Neural cell (in vitro differentiated cells): Measurements from ENCODE around the gene PBX3. TPM values are rescaled to one million over a fixed set of nuclear protein-coding genes. Genes with fewer than 3 reads are reported as not detected.
"Not testable (repeated sequence)": the region's sequence is repeated elsewhere in the genome, so short reads cannot be mapped to it uniquely, and the experiment has no call there.

Experiments
- H2AFZ ChIP-seq: fragments of 200-600, 300-800 bp; sonication (generic), shearing (Covaris generic); 2 replicates; pipeline ENCODE4 v1.6.0; 2014; ENCODE audit warnings: low read depth, mild to moderate bottlenecking, antibody characterized with exemption, low read length, moderate library complexity
- H3F3A ChIP-seq: fragments of 200-600 bp; shearing (Covaris generic); 2 replicates; pipeline ENCODE4 v1.6.1; 2016; ENCODE audit warnings: mild to moderate bottlenecking, moderate library complexity, mixed read lengths, antibody characterized with exemption, low read length; ENCODE audit not compliant: insufficient read depth, poor library complexity, severe bottlenecking
- H3K27ac ChIP-seq: fragments of 200-600, 300-800 bp; sonication (generic), shearing (Covaris generic); 2 replicates; pipeline ENCODE4 v1.5.1; 2014; ENCODE audit warnings: mild to moderate bottlenecking, low read length, moderate library complexity
- H3K27me3 ChIP-seq: fragments of 300-800, 200-600 bp; sonication (generic), shearing (Covaris generic); 2 replicates; pipeline ENCODE4 v1.6.0; 2014; ENCODE audit warnings: mild to moderate bottlenecking, low read depth, low read length, moderate library complexity; ENCODE audit not compliant: insufficient read depth
- H3K36me3 ChIP-seq: fragments of 300-800, 200-600 bp; sonication (generic), shearing (Covaris generic); 2 replicates; pipeline ENCODE4 v1.5.1; 2014; ENCODE audit warnings: mild to moderate bottlenecking, antibody characterized with exemption, low read length, moderate library complexity; ENCODE audit not compliant: insufficient read depth
- H3K4me2 ChIP-seq: fragments of 300-800, 200-600 bp; sonication (generic), shearing (Covaris generic); 2 replicates; pipeline ENCODE4 v1.6.0; 2014; ENCODE audit warnings: mild to moderate bottlenecking, low read length
- H3K4me3 ChIP-seq: fragments of 300-800, 200-600 bp; sonication (generic), shearing (Covaris generic); 2 replicates; pipeline ENCODE4 v1.5.1; 2014; ENCODE audit warnings: mild to moderate bottlenecking, low read length, moderate library complexity
- H3K79me2 ChIP-seq: fragments of 200-600 bp; shearing (Covaris generic); replicated peaks from 2 replicates; pipeline ENCODE4 v1.6.0; 2014; ENCODE audit warnings: mild to moderate bottlenecking, low read length, moderate library complexity; ENCODE audit not compliant: insufficient read depth
- H3K9ac ChIP-seq: fragments of 300-800, 200-600 bp; sonication (generic), shearing (Covaris generic); 2 replicates; pipeline ENCODE4 v1.6.1; 2016; ENCODE audit warnings: mild to moderate bottlenecking, low read length, mixed read lengths
- H3K9me2 ChIP-seq: fragments of 200-600 bp; shearing (Covaris generic); 2 replicates; pipeline ENCODE4 v1.6.1; 2016; ENCODE audit warnings: mild to moderate bottlenecking, low read length, mixed read lengths; ENCODE audit not compliant: insufficient read depth
- H3K9me3 ChIP-seq: fragments of 200-600, 300-800 bp; sonication (generic), shearing (Covaris generic); 2 replicates; pipeline ENCODE4 v1.6.1; 2016; ENCODE audit warnings: mild to moderate bottlenecking, mixed run types, low read length, moderate library complexity, mixed read lengths
- H4K20me1 ChIP-seq: fragments of 200-600 bp; shearing (Covaris generic); 2 replicates; pipeline ENCODE4 v1.6.1; 2016; ENCODE audit warnings: mild to moderate bottlenecking, mixed run types; ENCODE audit not compliant: insufficient read depth
- EP300 ChIP-seq: fragments of 450-650 bp; conservative IDR thresholded peaks from 2 replicates; pipeline ENCODE4 v1.6.1; 2014; ENCODE audit warnings: antibody characterized with exemption, mild to moderate bottlenecking, moderate library complexity; ENCODE audit not compliant: poor library complexity, severe bottlenecking
- EZH2 ChIP-seq: fragments of 200-600, 300-800 bp; shearing (Covaris generic), sonication (generic); IDR thresholded peaks from 2 replicates; pipeline ENCODE4 v1.6.1; 2014; ENCODE audit warnings: antibody characterized with exemption, low read length, borderline replicate concordance, mild to moderate bottlenecking; ENCODE audit not compliant: insufficient read depth, poor library complexity, severe bottlenecking
- MXI1 ChIP-seq: fragments of 450-650 bp; conservative IDR thresholded peaks from 2 replicates; pipeline ENCODE4 v1.6.1; 2014; ENCODE audit warnings: antibody characterized with exemption, mild to moderate bottlenecking; ENCODE audit not compliant: poor library complexity, severe bottlenecking
- POLR2AphosphoS5 ChIP-seq: IDR thresholded peaks from 2 replicates; pipeline ENCODE4 v1.6.1; 2012
- RAD21 ChIP-seq: fragments of 450-650 bp; conservative IDR thresholded peaks from 2 replicates; pipeline ENCODE4 v1.6.1; 2014; ENCODE audit warnings: antibody characterized with exemption, mild to moderate bottlenecking, moderate library complexity
- SMC3 ChIP-seq: fragments of 450-650 bp; conservative IDR thresholded peaks from 2 replicates; pipeline ENCODE4 v1.6.1; 2014; ENCODE audit warnings: antibody characterized with exemption, mild to moderate bottlenecking, moderate library complexity; ENCODE audit not compliant: poor library complexity
- TAF1 ChIP-seq: IDR thresholded peaks from 2 replicates; pipeline ENCODE4 v1.6.1; 2012; ENCODE audit warnings: low read depth
- polyA plus RNA-seq: library from polyadenylated mRNA; depleted of rRNA; stranded (reverse); fragments of >200 nt; gene quantifications from 2 replicates; pipeline ENCODE4 v1.2.3, GENCODE V29; 2014
- TF ChIP-seq, protein P1 (sequence below): IDR thresholded peaks from 2 replicates; pipeline ENCODE4 v1.6.1; 2012; ENCODE audit warnings: borderline replicate concordance
- TF ChIP-seq, protein P2 (sequence below): fragments of 450-650 bp; IDR thresholded peaks from 2 replicates; pipeline ENCODE4 v1.5.1; 2014; ENCODE audit warnings: antibody characterized with exemption, mild to moderate bottlenecking, moderate library complexity; ENCODE audit not compliant: poor library complexity, severe bottlenecking

PBX3 gene
- polyA plus RNA-seq, 1 donor from 2014 or later: 398 TPM

DNA sequence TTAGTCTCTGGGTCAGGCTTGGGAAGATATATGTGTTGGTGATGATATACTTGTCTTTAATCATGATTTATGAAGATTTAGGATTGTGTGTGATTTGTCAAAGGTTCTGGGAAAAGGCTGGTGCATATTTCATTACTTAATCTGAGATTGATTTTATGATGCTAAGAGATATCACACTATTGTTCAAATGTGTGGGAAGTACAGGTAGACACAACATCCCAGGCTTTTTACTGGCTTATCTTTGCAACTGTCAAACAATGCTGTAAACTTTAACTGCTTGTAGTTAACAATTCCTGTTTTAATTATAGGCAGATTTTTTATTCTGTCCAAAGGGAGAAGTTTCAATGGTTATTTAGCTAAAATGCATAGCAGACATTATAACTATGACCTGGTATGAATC, 23.9 kb downstream of the PBX3 start:
- Histone ChIP-seq H4K20me1 (peaks cover 13% of the 10 kb centered on the region), H3K4me3 (no peak overlapping the region), H3K9me2 (no peaks in the 10 kb centered on the region), H3K9me3 (no peaks in the 10 kb centered on the region), H3K9ac (no peak overlapping the region), H3K36me3 (no peaks in the 10 kb centered on the region), H3K4me2 (no peak overlapping the region), H3K79me2 (peaks cover 99% of the 10 kb centered on the region), H3K27ac (peak overlapping the region; percentile 63), H3F3A (no peaks in the 10 kb centered on the region), H2AFZ (no peak overlapping the region), H3K27me3 (no peaks in the 10 kb centered on the region)
- TF ChIP-seq EP300: no peak
- TF ChIP-seq, protein P1, sequence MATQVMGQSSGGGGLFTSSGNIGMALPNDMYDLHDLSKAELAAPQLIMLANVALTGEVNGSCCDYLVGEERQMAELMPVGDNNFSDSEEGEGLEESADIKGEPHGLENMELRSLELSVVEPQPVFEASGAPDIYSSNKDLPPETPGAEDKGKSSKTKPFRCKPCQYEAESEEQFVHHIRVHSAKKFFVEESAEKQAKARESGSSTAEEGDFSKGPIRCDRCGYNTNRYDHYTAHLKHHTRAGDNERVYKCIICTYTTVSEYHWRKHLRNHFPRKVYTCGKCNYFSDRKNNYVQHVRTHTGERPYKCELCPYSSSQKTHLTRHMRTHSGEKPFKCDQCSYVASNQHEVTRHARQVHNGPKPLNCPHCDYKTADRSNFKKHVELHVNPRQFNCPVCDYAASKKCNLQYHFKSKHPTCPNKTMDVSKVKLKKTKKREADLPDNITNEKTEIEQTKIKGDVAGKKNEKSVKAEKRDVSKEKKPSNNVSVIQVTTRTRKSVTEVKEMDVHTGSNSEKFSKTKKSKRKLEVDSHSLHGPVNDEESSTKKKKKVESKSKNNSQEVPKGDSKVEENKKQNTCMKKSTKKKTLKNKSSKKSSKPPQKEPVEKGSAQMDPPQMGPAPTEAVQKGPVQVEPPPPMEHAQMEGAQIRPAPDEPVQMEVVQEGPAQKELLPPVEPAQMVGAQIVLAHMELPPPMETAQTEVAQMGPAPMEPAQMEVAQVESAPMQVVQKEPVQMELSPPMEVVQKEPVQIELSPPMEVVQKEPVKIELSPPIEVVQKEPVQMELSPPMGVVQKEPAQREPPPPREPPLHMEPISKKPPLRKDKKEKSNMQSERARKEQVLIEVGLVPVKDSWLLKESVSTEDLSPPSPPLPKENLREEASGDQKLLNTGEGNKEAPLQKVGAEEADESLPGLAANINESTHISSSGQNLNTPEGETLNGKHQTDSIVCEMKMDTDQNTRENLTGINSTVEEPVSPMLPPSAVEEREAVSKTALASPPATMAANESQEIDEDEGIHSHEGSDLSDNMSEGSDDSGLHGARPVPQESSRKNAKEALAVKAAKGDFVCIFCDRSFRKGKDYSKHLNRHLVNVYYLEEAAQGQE: no peak
- no peak for TF ChIP-seq EZH2
- TF ChIP-seq TAF1: no peak
- no peak for TF ChIP-seq MXI1
- TF ChIP-seq, protein P2, sequence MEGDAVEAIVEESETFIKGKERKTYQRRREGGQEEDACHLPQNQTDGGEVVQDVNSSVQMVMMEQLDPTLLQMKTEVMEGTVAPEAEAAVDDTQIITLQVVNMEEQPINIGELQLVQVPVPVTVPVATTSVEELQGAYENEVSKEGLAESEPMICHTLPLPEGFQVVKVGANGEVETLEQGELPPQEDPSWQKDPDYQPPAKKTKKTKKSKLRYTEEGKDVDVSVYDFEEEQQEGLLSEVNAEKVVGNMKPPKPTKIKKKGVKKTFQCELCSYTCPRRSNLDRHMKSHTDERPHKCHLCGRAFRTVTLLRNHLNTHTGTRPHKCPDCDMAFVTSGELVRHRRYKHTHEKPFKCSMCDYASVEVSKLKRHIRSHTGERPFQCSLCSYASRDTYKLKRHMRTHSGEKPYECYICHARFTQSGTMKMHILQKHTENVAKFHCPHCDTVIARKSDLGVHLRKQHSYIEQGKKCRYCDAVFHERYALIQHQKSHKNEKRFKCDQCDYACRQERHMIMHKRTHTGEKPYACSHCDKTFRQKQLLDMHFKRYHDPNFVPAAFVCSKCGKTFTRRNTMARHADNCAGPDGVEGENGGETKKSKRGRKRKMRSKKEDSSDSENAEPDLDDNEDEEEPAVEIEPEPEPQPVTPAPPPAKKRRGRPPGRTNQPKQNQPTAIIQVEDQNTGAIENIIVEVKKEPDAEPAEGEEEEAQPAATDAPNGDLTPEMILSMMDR: no peak
- no peak for TF ChIP-seq SMC3
- TF ChIP-seq RAD21: no peak
- TF ChIP-seq POLR2AphosphoS5: no peak

DNA sequence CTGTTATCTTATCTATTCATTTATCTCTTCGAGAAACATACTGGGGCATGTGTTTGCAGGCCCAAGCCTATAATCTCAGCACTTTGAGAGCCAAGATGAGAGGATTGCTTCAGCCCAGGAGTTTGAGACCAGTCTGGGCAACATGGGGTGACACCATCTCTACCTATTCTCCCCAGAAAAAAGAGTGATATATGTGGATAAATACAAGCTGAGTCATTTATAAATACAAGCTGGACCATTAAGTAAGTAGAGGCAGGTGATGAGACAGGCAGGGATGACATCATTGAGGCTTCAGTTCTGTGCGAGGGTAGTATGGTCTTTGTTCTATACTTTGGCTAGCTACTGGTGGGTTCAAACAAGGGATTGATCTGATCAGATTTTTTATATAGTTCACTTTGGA, 25.6 kb downstream of the PBX3 start:
- Histone ChIP-seq H3K79me2 (peaks cover 98% of the 10 kb centered on the region), H3K4me3 (no peak overlapping the region), H2AFZ (no peak overlapping the region), H3K9me3 (no peaks in the 10 kb centered on the region), H3K9me2 (no peaks in the 10 kb centered on the region), H3K36me3 (no peaks in the 10 kb centered on the region), H3K4me2 (no peak overlapping the region), H3K27ac (no peak overlapping the region), H3K27me3 (no peaks in the 10 kb centered on the region), H4K20me1 (peaks cover 10% of the 10 kb centered on the region), H3F3A (no peaks in the 10 kb centered on the region), H3K9ac (no peak overlapping the region)
- TF ChIP-seq SMC3: no peak
- TF ChIP-seq POLR2AphosphoS5: no peak

DNA sequence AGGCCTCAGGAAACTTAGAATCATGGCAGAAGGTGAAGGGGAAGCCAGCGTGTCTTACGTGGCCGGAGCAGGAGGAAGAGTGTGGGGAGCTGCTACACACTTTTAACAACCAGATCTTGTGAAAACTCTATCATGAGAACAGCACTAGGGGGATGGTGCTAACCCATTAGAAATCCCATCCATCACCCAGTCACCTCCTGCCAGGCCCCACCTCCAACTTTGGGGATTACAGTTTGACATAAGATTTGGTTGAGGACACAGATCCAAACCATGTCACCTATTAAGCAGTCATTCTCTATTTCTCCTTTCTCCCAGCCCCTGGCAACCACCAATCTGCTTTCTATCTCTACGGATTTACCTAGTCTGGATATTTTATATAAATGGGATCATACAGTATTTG, 26.9 kb downstream of the PBX3 start:
- H3K79me2 ChIP-seq: peaks cover 89% of the 10 kb centered on the region
- no peak for TF ChIP-seq TAF1

DNA sequence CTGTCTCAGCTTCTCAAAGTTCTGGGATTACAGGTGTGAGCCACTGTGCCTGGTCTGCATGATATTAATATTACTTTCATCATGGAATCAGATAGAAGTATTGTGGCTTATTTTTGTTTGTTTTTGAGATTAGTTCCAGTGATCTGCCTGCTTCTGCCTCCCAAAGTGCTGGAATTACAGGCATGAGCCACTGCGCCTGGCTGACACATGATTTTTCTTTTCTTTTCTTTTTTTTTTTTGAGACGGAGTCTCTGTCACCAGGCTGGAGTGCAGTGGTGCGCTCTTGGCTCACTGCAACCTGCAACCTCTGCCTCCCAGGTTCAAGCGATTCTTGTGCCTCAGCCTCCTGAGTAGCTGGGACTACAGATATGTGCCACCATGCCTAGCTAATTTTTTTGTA, 29.6 kb downstream of the PBX3 start:
- not testable (repeated sequence) for H3K9ac ChIP-seq, H3F3A ChIP-seq, H4K20me1 ChIP-seq, H3K4me2 ChIP-seq, H3K9me3 ChIP-seq, H3K27ac ChIP-seq, H3K4me3 ChIP-seq, H2AFZ ChIP-seq, H3K27me3 ChIP-seq, H3K36me3 ChIP-seq, H3K9me2 ChIP-seq
- peaks cover 66% of the 10 kb centered on the region for H3K79me2 ChIP-seq

More for the DNA sequence above, 26.9 kb downstream of the PBX3 start:
- no peaks in the 10 kb centered on the region for H3K36me3 ChIP-seq
- H3K4me3 ChIP-seq: no peak overlapping the region
- no peak overlapping the region for H2AFZ ChIP-seq
- no peak overlapping the region for H3K9ac ChIP-seq
- no peaks in the 10 kb centered on the region for H3F3A ChIP-seq
- H3K9me3 ChIP-seq: no peaks in the 10 kb centered on the region
- no peak overlapping the region for H3K4me2 ChIP-seq
- no peaks in the 10 kb centered on the region for H3K9me2 ChIP-seq
- no peak overlapping the region for H3K27ac ChIP-seq
- H3K27me3 ChIP-seq: no peaks in the 10 kb centered on the region
- peaks cover 4% of the 10 kb centered on the region for H4K20me1 ChIP-seq

DNA sequence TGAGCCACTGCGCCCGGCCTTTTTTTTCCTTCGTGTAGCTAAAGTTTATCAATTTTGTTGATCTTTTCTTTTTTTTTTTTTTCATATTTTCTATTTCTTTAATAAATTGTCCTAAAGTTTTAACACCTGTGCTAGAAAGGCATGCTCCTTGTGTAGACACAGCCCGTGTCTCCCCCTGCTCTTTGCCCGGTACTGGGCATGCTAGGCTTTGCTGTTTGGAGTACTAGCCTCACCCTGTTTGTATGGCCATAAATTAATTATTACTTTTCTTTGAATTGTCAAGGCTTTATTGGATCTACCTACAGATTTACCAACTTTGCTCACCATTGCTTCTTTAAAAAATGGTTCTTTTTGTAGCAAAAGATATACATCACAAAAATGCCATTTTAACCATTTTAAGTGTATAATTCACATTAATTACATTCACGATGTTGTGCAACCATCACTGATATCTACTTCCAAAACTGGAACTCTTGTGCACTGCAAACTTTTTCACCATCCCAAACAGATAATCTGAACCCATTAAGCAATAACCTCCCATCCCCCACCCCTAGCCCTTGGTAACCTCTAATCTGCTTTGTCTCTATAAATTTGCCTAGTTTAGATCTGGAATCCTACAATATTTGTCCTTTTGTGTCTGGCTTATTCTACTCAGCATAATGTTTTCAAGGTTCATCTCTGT, 31.5 kb downstream of the PBX3 start:
- not testable (repeated sequence) for H3K9me3 ChIP-seq, H3K27ac ChIP-seq, H3K4me3 ChIP-seq, H4K20me1 ChIP-seq, H3K36me3 ChIP-seq, H2AFZ ChIP-seq, H3F3A ChIP-seq, H3K9ac ChIP-seq, H3K9me2 ChIP-seq, H3K4me2 ChIP-seq, H3K27me3 ChIP-seq
- peaks cover 66% of the 10 kb centered on the region for H3K79me2 ChIP-seq
